ENCODE measurements around the gene ESR2. TPM values are rescaled to one million over a fixed set of nuclear protein-coding genes. Genes with fewer than 3 reads are reported as not detected.
A peak's percentile ranks its signal among the peaks of the same experiment; 100 is the strongest.
"Not testable (repeated sequence)": the region's sequence is repeated elsewhere in the genome, so short reads cannot be mapped to it uniquely, and the experiment has no call there.

ESR2 gene
- under 0.01 and 0.39 TPM in 2 replicates for total RNA-seq

DNA sequence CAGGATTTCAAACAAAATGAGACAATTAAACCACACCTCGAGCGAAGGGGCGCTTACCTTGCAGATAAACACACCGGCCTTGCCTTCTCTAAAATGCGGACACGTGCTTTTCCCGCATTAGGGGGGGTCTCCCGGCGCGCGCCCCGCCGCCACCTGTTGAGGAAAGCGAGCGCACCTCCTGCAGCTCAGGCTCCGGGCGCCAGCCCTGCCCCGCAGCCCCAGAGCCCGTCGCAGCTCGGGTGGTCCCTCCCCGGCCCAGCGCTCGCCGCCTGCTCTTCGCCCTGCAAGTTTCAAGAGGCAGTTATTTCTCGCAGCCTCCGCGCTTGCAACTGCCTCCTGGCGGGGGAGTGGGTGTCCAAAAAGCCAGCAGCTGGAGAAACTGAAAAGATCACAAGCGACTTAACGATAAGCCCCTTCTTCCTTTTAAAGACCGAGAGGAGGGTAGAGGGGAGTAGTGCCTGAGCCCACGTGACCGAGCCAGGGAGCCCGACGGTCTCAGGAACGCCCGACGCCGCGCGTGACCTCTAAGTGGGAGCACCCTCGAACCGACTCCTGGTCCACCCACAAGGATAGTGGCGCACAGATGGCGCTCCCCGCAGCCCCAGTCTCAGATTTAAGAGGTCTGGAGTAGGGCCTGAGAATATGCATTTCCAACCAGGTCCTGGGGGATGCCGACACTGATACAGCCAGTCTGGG, at the start of gene ESR2:
Gene ESR2 (minus strand): TSS at position 396 of the 696 bp plus-strand sequence. CDS start 11,386 bp downstream, outside the sequence.
- peak in 1 of 2 donors; percentile 43 for DNase-seq (ENCODE audit: low read depth in 2 of 2)

DNA sequence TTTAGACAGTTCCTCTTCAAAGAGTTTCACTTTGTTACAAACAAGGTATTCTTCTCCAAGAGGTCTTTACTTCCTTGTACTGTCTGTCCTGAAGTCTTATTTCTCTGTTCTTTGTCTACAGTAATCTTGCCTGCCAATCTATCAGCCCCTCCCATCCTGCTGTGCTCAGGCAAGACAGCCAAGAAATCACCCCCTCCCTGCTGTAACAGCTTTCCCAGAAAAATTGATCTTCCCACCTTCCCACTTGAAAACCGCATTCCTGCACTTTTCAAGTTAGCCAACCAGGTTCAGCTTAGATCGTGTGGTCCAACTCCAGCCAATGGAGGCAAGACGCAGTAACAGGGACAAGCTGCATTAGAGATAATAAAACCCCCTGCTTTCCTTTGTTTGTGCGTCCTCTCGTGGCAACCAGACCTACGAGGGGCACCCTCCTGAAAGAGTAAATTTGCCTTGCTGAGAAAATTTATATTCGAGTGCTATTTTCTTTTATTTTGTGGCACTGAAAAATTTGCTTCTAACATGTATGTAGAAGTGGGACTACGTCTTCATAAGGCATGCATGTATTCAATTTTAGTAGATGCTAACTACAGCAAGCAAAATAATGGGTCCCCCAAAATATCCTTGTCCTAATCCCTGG, 46.5 kb upstream of the ESR2 start:
- no peak for DNase-seq (ENCODE audit: low read depth in 2 of 2)

DNA sequence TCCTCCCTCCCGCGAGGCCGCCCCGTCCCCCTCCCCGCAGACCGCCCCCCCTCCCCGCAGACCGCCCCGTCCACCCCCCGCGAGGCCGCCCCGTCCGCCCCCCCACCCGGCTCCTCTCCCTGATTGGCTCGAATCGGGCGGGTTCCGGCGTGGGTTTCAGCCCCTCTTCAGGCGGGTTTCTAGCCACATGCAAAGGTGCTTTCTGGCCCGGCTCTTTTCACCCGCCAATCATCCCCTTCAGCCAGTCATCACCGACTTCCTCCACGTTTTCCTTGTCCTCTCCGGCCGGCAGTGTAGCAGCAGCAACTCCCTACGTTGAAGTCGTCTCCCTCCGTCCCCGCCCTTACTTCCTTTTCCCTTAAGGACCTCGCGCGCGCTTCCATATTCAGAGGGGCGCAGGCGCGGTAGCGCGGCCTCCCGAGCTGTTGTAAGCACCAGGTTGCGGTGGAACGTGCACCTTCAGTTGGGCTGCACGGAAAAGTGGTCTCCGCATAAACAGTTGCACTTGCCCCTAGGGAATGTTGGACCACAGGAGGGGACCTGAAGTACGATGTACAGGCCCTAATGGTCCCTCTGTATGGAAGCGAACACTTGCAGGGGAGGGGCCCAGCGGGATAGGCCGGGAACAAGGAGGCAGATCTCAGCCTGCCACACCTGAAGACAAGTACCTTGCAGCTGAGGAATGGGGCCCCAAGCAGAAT, 44.6 kb upstream of the ESR2 start:
- DNase-seq (ENCODE audit: low read depth in 2 of 2), result peak; percentile 82 to 99

DNA sequence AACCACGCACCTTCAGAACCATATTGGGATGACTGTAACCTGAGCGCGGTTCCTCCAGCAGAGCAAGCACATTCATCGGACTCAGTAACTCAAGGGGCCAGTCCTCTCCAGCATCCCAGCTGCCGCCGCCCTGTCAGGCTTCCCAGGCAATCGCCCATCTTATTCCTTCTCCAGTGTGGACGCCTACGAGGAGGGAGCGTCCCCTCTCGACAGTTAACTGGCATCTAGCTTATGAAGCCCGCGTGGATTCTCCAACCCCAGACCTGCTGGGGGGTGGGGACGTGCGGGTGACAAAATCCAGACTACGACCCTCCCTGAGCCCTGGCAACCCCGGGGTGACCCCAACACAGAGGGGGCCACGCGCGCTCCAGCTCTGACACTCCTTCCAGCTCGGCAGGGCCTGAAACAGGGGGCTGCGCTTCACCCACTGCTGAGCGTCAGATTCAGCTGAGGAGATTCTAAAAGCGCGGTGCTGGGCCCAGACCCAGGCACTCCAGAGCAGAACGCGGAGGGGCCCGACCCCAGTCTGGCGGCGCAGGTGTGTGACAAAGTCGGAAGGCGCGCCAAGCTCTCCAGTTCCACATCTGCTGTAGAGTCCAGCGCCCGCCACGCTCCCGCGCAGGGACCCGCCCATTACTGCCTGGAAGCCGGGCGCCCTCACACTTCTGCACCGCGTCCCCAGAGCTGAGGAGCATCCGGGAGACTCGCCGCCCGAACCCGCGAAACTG, 43.9 kb upstream of the ESR2 start:
- peak in 1 of 2 donors; percentile 62 for DNase-seq (ENCODE audit: low read depth in 2 of 2)

DNA sequence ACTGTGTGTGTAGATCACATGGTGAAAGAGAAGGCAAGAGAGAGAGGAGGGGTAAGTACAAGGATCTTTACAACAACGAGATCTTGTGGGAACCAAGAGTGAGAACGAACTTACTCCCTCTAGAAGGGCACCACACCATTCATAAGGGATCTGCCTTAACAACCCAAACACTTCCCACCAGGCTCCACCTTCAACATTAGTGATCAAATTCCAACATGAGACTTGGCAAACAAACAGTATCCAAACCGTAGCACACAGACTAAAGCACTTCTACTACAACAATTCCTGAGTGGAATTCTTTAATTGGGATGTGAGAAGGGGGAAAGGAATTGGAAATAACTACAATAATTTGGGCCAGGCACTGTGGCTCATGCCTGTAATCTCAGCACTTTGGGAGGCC, 35.0 kb upstream of the ESR2 start:
- DNase-seq (ENCODE audit: low read depth in 2 of 2), result no peak

DNA sequence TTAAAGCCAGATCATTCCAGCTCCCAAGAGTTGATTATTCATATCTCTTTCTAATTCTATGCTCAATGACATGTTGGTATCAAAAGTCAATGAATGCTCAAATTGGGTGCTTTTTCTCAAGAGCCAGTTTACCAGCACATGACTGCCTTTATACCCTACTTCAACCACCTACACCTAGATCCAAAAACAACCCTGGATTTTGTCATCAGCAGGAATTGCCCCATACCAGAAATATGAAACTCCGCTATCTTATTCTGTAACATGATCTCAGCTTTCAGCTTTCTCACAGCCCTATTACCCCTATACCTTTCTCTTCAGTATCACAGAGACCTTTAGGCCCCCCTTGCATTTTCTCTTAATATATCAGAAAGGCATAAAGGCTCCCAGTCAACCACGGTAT, 32.3 kb upstream of the ESR2 start:
- DNase-seq (ENCODE audit: low read depth in 2 of 2), result no peak

DNA sequence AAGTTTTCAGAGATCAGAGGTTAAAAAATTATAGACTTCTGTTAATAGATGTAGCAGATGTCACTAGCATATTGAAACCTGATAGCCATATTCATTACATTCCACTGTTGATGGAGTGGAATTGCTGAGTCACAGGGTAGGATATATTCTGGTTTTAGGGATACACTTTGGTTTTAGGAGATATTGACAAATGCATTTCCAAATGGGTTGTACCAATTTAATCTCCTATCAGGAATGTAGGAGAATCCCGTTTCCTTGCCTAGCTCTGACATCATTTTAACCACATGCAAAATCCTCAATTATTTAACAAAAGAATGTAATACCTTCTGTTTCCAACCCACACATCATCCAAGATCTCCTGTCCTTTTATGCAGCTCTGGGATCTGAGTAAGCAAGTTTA, 30.7 kb upstream of the ESR2 start:
- no peak for DNase-seq (ENCODE audit: low read depth in 2 of 2)

DNA sequence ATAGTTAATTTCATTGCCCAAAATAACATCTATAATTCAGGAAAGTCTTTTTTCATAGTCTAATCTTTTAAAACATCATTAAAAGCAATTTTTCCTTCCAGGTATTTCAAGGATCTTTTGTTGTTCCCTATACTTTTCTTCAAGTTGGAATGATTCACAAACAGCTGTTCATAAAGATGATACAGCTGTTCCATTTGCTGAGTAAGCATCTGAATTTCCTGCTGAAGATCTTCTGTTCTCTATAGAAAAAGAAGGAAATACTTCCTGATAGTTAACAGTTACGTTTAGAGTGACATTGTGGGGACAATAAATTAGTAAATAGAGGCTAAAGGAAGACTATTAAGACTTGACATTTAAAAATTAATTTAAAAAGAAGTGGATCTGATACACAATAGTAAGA, 30.3 kb upstream of the ESR2 start:
- no peak for DNase-seq (ENCODE audit: low read depth in 2 of 2)

DNA sequence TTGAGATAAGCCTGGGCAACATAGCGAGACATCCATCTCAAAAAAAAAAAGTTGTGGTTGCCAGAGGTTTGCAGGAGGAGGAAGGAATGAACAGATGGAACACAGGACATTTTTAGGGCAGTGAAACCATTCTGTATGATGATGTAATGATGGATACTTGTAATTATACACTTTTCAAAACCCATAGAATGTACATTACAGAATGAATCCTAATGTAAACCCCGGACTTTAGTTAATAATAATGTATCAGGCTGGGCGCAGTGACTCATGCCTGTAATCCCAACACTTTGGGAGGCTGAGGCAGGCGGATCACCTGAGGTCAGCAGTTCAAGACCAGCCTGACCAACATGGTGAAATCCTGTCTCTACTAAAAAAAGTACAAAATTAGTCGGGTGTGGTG, 26.2 kb upstream of the ESR2 start:
- not testable (repeated sequence) for DNase-seq (ENCODE audit: low read depth in 2 of 2)

DNA sequence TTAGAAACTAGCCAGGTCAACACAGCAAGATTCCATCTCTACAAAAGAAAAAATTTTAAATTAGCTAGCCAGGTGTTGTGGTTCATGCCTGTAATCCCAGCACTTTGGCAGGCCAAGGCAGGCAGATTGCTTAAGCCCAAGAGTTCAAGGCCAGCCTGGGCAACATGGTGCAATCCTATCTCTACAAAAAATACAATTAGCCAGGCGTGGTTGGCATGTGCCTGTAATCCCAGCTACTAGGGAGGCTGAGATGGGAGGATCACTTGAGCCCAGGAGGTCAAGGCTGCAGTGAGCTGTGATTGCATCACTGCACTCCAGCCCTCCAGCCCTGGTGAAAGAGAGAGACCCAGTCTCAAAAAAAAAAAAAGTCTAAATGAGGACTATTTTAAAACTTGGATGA, 24.5 kb upstream of the ESR2 start:
- not testable (repeated sequence) for DNase-seq (ENCODE audit: low read depth in 2 of 2)

DNA sequence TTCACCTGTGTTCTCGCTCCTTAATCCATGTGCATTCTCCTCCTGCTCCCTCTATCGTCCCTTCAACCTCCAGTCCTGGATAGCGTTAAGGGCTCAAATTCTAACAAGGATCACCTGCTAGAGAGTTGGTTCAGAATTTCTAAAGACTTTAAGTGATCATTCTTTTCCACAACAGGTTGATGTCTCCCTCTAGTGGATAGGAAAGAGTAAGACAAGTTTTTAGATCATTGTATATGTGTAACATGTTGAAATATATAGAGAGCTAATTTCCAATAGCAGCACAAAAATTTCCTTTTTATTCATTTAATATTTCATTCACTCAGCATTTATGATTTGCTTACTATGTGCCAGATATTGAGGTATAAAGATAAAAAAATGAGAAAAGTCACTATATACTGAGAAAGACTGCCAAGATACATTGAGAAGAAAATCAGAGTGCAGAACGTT, 9.3 kb upstream of the ESR2 start:
- DNase-seq (ENCODE audit: low read depth in 2 of 2), result peak; percentile 35 to 67

DNA sequence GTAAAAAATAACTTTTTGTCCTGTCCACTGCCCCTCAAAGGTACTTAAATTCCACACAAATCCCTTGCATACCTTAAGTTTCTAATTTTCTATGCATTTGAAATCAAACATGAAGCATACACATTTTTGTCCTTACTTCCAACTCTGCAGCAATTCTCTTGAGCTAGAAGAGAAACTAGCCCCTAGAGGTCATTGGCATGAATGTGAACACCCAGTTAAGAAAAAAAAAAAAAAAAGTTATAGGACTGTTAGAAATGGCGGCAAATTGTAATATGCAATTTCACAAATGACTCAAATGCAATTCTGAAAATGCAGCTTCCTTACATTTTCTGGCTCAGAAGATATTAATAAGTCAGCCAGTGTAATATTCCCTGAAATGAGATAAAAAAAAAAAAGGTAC, 4.6 kb upstream of the ESR2 start:
- DNase-seq (ENCODE audit: low read depth in 2 of 2), result no peak

DNA sequence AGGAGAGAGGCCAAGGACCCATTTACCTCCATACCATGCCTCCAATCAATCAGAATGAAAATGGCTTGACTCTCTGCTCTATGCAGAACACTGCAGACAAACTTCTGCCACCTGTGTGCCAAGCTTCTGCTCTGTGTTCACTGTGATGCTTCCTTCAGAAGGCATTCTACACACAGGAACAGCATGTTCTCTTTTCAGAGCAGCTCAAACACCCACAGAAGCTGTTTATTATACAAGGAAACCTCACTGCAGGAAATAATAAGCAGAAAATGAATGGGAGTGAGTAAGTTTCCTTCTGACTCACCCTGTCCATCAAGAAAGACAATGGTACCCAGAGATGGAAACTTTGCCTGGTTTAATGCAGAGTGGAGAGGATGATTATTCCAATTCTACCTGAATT, 2.4 kb upstream of the ESR2 start:
- DNase-seq (ENCODE audit: low read depth in 2 of 2), result peak in 1 of 2 donors; percentile 90

DNA sequence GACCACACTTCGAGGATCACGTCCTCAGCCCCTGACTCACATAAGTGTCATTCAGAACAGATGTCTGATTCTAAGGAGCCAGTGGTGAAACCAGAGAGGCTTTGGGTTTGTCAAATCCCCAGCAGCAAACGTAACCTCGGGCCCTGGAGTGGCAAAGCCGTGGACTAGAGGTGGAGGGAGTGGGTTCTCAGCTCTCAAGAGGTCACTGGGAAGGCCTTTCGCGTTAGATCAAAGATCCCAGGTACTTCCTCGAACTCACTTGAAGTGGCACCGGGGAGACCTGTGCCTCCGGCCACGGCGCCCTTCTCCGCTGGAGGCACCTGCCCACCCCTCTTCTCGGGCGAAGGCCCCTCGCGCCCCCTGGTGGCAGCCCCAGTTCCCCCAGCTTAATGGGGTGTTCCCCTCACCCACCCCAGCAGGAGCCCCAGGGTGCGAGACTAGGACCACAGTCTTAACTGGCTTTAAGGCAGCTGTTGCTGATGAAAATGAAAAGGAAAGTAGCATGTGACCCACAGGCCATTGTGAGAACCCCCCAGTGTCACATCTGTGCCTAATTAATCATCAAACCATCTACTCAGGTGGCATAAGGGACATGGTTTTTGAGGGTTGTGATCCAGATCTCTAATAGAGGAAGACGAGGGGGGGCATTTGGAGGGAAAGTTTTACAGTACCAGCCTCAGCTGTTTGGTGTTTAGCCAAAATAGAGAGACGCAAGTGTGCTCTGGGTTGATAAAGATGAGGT, 672 bp upstream of the ESR2 start:
- DNase-seq (ENCODE audit: low read depth in 2 of 2), result peak in 1 of 2 donors; percentile 72

DNA sequence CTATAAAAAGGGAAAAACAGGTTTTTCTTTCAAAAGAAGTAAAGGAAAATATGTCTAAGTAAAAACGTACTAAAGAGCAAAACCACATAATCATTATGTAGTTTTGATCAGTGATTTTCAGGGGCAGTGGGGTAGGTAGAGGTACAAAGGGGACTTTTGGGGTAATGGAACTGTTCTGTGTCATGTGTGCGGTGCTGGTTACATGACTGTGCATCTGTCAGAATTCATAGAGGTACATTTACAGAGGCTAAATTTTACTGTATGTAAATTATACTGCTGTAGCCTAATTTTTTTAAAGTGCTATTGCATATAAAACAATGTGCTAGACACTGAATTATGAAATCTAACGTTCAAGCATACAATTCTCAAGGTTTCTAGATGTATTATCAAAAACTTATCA, 2.0 kb downstream of the ESR2 start:
- DNase-seq (ENCODE audit: low read depth in 2 of 2), result no peak

DNA sequence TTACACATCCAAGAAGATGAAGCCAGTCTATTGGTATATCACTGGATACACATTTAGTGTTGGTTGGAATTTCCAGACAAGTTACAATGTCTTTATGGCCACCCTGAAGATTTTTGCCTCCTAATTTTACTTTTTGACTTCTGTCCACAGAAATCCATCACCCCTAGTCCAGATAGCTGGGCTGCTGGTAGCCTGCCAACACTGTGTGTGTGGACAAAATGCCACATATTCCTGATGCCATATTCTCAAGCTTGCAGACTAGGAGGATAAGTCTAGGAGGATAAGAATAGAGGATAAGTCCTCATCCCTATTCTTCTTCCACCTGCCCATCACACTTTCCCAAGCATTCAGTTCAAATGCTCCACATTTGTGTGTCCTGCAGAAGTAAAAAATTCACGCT, 4.6 kb downstream of the ESR2 start:
- DNase-seq (ENCODE audit: low read depth in 2 of 2), result no peak

DNA sequence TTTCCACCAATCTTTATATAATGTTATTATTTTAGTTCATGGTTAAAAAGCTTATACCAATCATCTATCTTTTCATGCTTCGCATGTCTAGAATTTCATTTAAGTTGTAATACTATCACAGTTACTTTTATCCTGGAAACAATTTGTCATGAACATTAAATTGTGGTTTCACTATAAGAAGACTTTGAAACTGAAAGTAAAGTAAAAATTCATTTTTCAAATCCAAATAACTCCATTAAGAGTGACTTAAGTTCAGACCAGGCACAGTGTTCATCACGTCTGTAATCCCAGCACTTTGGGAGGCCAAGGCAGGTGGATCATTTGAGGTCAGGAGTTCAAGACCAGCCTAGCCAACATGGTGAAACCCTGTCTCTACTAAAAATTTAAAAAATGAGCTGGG, 12.4 kb downstream of the ESR2 start:
- no peak for DNase-seq (ENCODE audit: low read depth in 2 of 2)

DNA sequence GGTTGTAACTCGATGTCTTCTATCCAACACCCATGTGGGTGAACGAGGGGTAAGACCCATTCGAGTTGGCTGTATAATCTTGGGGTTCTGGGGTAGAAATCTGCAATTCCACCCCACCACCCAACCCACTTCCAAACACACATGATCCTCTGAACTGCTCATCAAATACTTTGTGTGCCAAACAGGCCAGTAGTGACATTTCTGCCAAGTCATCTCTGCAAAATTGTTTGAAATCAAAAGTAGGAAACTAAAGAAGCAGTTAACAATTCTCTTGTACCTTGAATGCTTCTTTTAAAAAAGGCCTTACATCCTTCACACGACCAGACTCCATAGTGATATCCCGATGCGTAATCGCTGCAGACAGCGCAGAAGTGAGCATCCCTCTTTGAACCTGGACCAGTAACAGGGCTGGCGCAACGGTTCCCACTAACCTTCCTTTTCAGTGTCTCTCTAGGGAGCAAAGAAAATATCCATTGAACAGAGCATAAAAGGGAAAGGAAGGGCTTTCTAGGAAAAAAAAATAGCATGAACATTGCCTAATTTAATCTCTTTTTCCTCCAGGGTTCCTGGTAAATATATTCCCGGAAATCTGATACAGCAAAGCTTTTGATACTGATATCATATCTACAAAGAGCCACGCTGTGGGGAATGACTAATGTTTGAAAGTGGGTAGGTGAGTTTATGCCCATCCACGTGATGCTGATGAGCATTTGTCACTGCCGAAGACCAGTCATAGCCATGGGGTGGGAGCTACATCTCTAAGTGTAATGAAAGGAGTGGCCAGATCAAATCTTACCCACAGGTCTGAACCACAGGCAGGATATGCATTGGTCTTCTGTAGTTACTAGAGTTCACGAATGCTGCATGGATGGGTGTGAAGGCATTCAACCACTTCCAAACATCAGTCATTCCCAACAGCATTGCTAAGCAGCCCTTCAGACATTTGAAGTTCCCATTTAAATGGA, 14.2 kb downstream of the ESR2 start:
- DNase-seq (ENCODE audit: low read depth in 2 of 2), result peak; percentile 81 to 94

DNA sequence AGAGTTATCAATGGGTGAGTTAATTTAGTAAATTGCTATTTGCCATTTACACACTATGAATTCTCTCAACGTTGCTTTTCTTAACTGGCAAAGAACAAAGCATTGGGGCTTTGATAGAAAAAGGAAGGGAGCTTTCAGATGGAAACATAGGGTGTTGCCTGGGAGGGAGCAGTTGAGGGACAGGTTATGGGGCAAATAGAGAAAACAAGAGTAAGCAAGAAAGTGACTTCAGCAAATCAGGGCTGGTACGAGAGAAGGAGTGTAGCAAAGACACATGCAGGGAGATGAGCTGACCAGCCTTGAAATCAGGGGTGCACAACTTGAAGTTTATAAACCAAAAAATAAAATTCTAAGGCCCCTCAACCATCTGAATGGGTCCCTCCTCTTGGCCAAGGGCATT, 15.7 kb downstream of the ESR2 start:
- DNase-seq (ENCODE audit: low read depth in 2 of 2), result no peak

DNA sequence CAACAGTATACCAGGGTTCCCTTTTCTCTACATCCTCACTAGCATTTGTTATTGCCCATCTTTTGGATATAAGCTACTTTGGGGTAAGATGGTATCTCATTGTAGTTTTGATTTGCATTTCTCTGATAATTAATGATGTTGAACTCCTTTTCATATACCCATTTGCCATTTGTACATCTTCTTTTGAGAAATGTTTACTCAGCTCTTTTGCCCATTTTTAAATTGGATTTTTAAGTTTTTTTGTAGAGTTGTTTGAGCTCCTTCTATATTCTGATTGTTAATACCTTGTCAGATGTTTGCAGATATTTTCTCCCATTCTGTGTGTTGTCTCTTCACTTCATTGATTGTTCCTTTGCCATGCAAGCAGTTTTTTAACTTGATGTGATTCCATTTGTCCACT, 22.2 kb downstream of the ESR2 start:
- no peak for DNase-seq (ENCODE audit: low read depth in 2 of 2)

Data from dermis microvascular lymphatic vessel endothelial cell (primary cell).